PC-9 (cell line): ENCODE measurements around the gene STXBP2.

Source experiments
- CTCF ChIP-seq: fragments of 200-600 bp; sonication (generic); conservative IDR thresholded peaks from 2 replicates; pipeline ENCODE4 v1.6.1; 2017; ENCODE audit warnings: mixed run types, antibody characterized with exemption, mild to moderate bottlenecking, moderate library complexity
- EZH2 ChIP-seq: fragments of 200-600 bp; sonication (generic); IDR thresholded peaks from 2 replicates; pipeline ENCODE4 v1.8.0; 2017; ENCODE audit warnings: antibody characterized with exemption, low read depth

- no peak for TF ChIP-seq CTCF
- no peak for TF ChIP-seq EZH2
Measured at GRCh38 chr19:7647156-7647555, 10.2 kb downstream of the STXBP2 start.
